Measurements from ENCODE around the gene LRRFIP1. TPM values are rescaled to one million over a fixed set of nuclear protein-coding genes. Genes with fewer than 3 reads are reported as not detected.

LRRFIP1 gene
- total and polyA plus RNA-seq, 9 of the 15 experiments (the other 6 are each of a cell fraction or from before 2014, with no cell fraction given), result 13.1 to 45.2 (median 31.3) TPM

DNA sequence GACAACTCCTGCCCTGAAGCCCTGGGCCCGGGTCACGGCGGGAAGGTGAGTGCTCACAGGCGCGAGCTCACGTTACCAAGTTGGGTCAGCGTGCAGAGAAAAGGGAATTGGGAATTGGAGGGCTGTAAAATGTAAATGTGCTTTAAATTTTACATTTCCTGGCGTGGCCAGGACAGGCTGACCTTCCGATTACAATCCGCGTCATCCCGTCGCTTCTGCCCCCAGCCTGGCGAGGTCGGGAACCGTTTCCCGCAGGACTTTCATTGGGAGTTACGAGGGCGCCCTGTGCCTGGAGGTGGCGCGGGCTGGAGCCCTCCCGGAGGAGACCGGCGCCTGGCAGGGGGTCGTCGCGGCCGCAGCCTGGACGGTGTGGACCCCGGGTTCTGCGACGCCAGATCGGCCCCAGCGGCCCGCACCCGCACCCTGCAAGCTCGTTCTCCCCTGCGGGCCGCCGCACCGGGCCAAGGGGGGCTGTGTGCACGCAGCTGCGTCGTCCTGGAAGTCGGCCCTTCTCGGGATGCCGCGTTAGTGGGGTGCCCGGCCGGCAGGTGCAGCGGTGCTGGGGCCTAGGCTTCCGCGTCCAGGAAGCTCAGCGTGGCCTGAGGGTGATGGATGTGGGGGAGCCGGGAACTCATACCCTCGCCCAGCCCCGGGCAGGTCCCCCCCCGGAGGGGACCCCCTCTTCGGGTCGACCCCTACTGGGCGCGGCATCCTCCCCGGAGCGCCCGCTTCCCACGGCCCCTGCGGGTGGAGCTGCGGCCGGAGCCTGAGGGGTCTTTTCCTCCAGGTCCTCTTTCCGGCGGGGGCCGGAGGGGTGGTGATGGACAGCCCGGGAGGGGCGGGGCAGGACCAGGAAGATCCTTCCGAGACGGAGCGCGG is 63.9 kb downstream of the LRRFIP1 start:
- in situ Hi-C loops (cut with MboI), result no loop called here
- TF ChIP-seq, protein P1, sequence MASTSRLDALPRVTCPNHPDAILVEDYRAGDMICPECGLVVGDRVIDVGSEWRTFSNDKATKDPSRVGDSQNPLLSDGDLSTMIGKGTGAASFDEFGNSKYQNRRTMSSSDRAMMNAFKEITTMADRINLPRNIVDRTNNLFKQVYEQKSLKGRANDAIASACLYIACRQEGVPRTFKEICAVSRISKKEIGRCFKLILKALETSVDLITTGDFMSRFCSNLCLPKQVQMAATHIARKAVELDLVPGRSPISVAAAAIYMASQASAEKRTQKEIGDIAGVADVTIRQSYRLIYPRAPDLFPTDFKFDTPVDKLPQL (IDR thresholded peaks at IDR 0.05; ENCODE audit: extremely low read depth, insufficient read length), result no peak
- no peak for TF ChIP-seq CBX2 (IDR thresholded peaks at IDR 0.05; ENCODE audit: insufficient read depth, low read length, poor library complexity, severe bottlenecking)
- no peak for TF ChIP-seq VEZF1 (CRISPR knock-in tag; IDR thresholded peaks at IDR 0.05)
- 0 out of 2 replicates have a peak, but pooled peaks have one; percentile 43 for TF ChIP-seq ZBTB33 (CRISPR knock-in tag; IDR thresholded peaks at IDR 0.05)
- peak; percentile 36 for TF ChIP-seq MEIS2 (IDR thresholded peaks at IDR 0.05; ENCODE audit: partially characterized antibody)
- TF ChIP-seq, protein P2, sequence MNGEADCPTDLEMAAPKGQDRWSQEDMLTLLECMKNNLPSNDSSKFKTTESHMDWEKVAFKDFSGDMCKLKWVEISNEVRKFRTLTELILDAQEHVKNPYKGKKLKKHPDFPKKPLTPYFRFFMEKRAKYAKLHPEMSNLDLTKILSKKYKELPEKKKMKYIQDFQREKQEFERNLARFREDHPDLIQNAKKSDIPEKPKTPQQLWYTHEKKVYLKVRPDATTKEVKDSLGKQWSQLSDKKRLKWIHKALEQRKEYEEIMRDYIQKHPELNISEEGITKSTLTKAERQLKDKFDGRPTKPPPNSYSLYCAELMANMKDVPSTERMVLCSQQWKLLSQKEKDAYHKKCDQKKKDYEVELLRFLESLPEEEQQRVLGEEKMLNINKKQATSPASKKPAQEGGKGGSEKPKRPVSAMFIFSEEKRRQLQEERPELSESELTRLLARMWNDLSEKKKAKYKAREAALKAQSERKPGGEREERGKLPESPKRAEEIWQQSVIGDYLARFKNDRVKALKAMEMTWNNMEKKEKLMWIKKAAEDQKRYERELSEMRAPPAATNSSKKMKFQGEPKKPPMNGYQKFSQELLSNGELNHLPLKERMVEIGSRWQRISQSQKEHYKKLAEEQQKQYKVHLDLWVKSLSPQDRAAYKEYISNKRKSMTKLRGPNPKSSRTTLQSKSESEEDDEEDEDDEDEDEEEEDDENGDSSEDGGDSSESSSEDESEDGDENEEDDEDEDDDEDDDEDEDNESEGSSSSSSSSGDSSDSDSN (IDR thresholded peaks at IDR 0.05; ENCODE audit: borderline replicate concordance in 1 of 2, low read depth in 2 of 2, low read length in 2 of 2), result no peak
- no peak for TF ChIP-seq ELF1 (tag; IDR thresholded peaks at IDR 0.05)
- no peak for TF ChIP-seq XRCC3 (IDR thresholded peaks at IDR 0.05)
- TF ChIP-seq ZNF639 (CRISPR knock-in tag; conservative IDR thresholded peaks at IDR 0.05 in 1 of 2, IDR thresholded peaks at IDR 0.05 in 1 of 2), result peak in 1 of 2 experiments; percentile 8; a peak in 1 of 4 replicates
- no peak for TF ChIP-seq ZNF124 (CRISPR knock-in tag; IDR thresholded peaks at IDR 0.05)

More for the DNA sequence above, 63.9 kb downstream of the LRRFIP1 start:
- FAIRE-seq (no peak), ATAC-seq (no peak), DNase-seq (ENCODE audit: extremely low read depth in 1 of 4, low spot score in 3 of 4) (no peak)
- intact Hi-C loops (cut with micrococcal nuclease), result no loop called here
- WGBS (ENCODE audit: insufficient coverage, low coverage, missing lambda C conversion rate), result 65% methylated on average over 18 of the region's 78 CpGs
- Histone ChIP-seq H2AFZ (ENCODE audit: low read depth, low read length) (peak overlapping the region; percentile 83), H3K27me3 (ENCODE audit: control insufficient read depth in 2 of 2, insufficient read depth in 2 of 2, low read length in 2 of 2) (peaks cover 0 to 7% of the 10 kb centered on the region in 2 experiments; a peak in 2 of 5 replicates), H3K9me1 (ENCODE audit: control insufficient read depth, insufficient read depth, low read length) (no peaks in the 10 kb centered on the region), H4K20me1 (replicated peaks; ENCODE audit: control insufficient read depth, insufficient read depth, low read length) (peaks cover 10% of the 10 kb centered on the region), H3K36me3 (ENCODE audit: control insufficient read depth, insufficient read depth, low read length) (no peaks in the 10 kb centered on the region), H3K4me1 (replicated peaks in 1 of 2; ENCODE audit: control insufficient read depth in 2 of 2, insufficient read depth in 2 of 2, low read length in 2 of 2) (peaks cover 26 to 32% of the 10 kb centered on the region in 2 experiments), H3K79me2 (ENCODE audit: control insufficient read depth, insufficient read depth, low read length) (peaks cover 40% of the 10 kb centered on the region), H3K9ac (ENCODE audit: insufficient read depth in 1 of 2, low read depth in 2 of 2, low read length in 2 of 2) (peak overlapping the region in 1 of 2 experiments; percentile 48; a peak in 1 of 4 replicates), H3K4me2 (ENCODE audit: insufficient read depth, low read length) (peak overlapping the region; percentile 66; the same call in 1 of the 2 replicates), H3K4me3 (peak overlapping the region; percentile 54), H3K9me3 (replicated peaks; ENCODE audit: control insufficient read depth, insufficient read depth, low read depth, low read length) (no peaks in the 10 kb centered on the region), H3K27ac (ENCODE audit: extremely low read depth, low read depth, low read length) (no peak overlapping the region)
- no TSS peak for BruUV-seq (replicated peaks)
- POLR2A ChIA-PET, result no interaction called here
- CTCF ChIA-PET (ENCODE audit: low intra/inter-chr PET ratio), result no interaction called here

All from K562 (cell line).